K562 (cell line): Measurements from ENCODE around the gene FMN2. TPM values are rescaled to one million over a fixed set of nuclear protein-coding genes. Genes with fewer than 3 reads are reported as not detected.

ENCODE experiments used
- ATAC-seq: fragments of 200-7000 bp; cut with Tn5 transposase; 3 replicates; pipeline ENCODE4 v1.9.1; 2020; ENCODE audit warnings: moderate library complexity
- BruUV-seq: library from RNA; stranded (reverse); fragments of 400-500 nt; replicated peaks from 2 replicates; lab custom pipeline; 2021; lab: Mats Ljungman, UMichigan
- CTCF ChIA-PET: fragments of 300-600 bp; formaldehyde crosslinking; extraction: SDS; loops from one replicate; lab custom pipeline; 2021; ENCODE audit warnings: low intra/inter-chr PET ratio; lab: Yijun Ruan, JAX
- POLR2A ChIA-PET: fragments of 300-600, 350-650 bp; sonication (Branson Sonifier 250); formaldehyde crosslinking; extraction: SDS; loops from one replicate; lab custom pipeline; 2021; ENCODE audit warnings: antibody characterized with exemption, inconsistent platforms; lab: Yijun Ruan, JAX
- DNase-seq, 4 experiments: peaks; one replicate each; pipeline versions ENCODE4 v3.0.0 to v3.0.0-alpha.2; 2011 to 2018; ENCODE audit warnings: low spot score in 3 of 4, mixed read lengths in 3 of 4; ENCODE audit errors: extremely low read depth in 1 of 4
- FAIRE-seq: peaks from 2 replicates; lab custom pipeline; 2011; peaks lifted over from hg19 to GRCh38; lab: Jason Lieb, UNC
- H2AFZ ChIP-seq: 2 replicates; pipeline ENCODE4 v1.6.0; 2011; ENCODE audit warnings: low read depth, low read length, control low read depth, inconsistent platforms
- H3K27ac ChIP-seq: fragments of 200-600 bp; 3 replicates; pipeline ENCODE4 v1.8.0; 2011; ENCODE audit warnings: low read depth, mild to moderate bottlenecking, control low read depth, inconsistent platforms, low read length, moderate library complexity, mixed read lengths; ENCODE audit errors: extremely low read depth
- H3K27me3 ChIP-seq, 2 experiments: fragments of 300-600 bp in 1 of 2; 2 replicates in 1 of 2; 3 replicates in 1 of 2; pipeline versions ENCODE4 v1.6.0 to v1.8.0; 2011; ENCODE audit warnings: inconsistent platforms in 2 of 2, low read length in 2 of 2, mild to moderate bottlenecking in 1 of 2, mixed read lengths in 1 of 2, moderate library complexity in 1 of 2; ENCODE audit not compliant: control insufficient read depth in 2 of 2, insufficient read depth in 2 of 2
- H3K36me3 ChIP-seq: fragments of 300-600 bp; 3 replicates; pipeline ENCODE4 v1.8.0; 2011; ENCODE audit warnings: mild to moderate bottlenecking, low read length, inconsistent platforms; ENCODE audit not compliant: control insufficient read depth, insufficient read depth
- H3K4me1 ChIP-seq, 2 experiments: fragments of 200-600 bp in 1 of 2; replicated peaks in 1 of 2; 2 replicates in 1 of 2; 3 replicates in 1 of 2; pipeline versions ENCODE4 v1.5.1 to v1.8.0; 2011; ENCODE audit warnings: inconsistent platforms in 2 of 2, low read length in 2 of 2, mild to moderate bottlenecking in 1 of 2, mixed read lengths in 1 of 2, moderate library complexity in 1 of 2; ENCODE audit not compliant: control insufficient read depth in 2 of 2, insufficient read depth in 2 of 2
- H3K4me2 ChIP-seq: 2 replicates; pipeline ENCODE4 v1.6.1; 2011; ENCODE audit warnings: low read length, control low read depth, inconsistent platforms, mixed read lengths; ENCODE audit not compliant: insufficient read depth
- H3K4me3 ChIP-seq: fragments of 200-600 bp; sonication (generic), shearing (Covaris generic); 2 replicates; pipeline ENCODE4 v1.5.1; 2016; ENCODE audit warnings: control low read depth, inconsistent platforms
- H3K79me2 ChIP-seq: fragments of 200-600 bp; 3 replicates; pipeline ENCODE4 v1.8.0; 2011; ENCODE audit warnings: low read length, inconsistent platforms; ENCODE audit not compliant: control insufficient read depth, insufficient read depth
- H3K9ac ChIP-seq, 2 experiments: 2 replicates each; pipeline versions ENCODE4 v1.6.0 to v1.6.1; 2011; ENCODE audit warnings: low read depth in 2 of 2, low read length in 2 of 2, control low read depth in 1 of 2, inconsistent platforms in 1 of 2, mild to moderate bottlenecking in 1 of 2, mixed read lengths in 1 of 2; ENCODE audit not compliant: insufficient read depth in 1 of 2
- H3K9me1 ChIP-seq: one replicate; pipeline ENCODE4 v1.6.0; 2011; ENCODE audit warnings: inconsistent platforms, mild to moderate bottlenecking, low read length, moderate library complexity; ENCODE audit not compliant: control insufficient read depth, insufficient read depth
- H3K9me3 ChIP-seq: replicated peaks from 2 replicates; pipeline ENCODE4 v1.5.1; 2011; ENCODE audit warnings: low read depth, low read length, inconsistent platforms; ENCODE audit not compliant: control insufficient read depth, insufficient read depth
- H4K20me1 ChIP-seq: replicated peaks from 2 replicates; pipeline ENCODE4 v1.6.1; 2011; ENCODE audit warnings: low read length, inconsistent platforms, mixed read lengths; ENCODE audit not compliant: control insufficient read depth, insufficient read depth
- ESRRA ChIP-seq: fragments of 450-650 bp; IDR thresholded peaks from 2 replicates; pipeline ENCODE4 v1.6.1; 2014; ENCODE audit warnings: low read depth, mild to moderate bottlenecking, moderate library complexity, borderline replicate concordance
- GATAD2A ChIP-seq: fragments of 450-650 bp; IDR thresholded peaks from 2 replicates; pipeline ENCODE4 v1.6.1; 2017
- HEY1 ChIP-seq: fragments of 250-450 bp; sonication (Bioruptor Pico); IDR thresholded peaks from 2 replicates; pipeline ENCODE4 v1.5.0; 2020; ENCODE audit warnings: mild to moderate bottlenecking, moderate library complexity, borderline replicate concordance
- NONO ChIP-seq, 2 experiments: fragments of 200-400 bp in 1 of 2; fragments of 450-650 bp in 1 of 2; formaldehyde crosslinking in 1 of 2; IDR thresholded peaks; 2 replicates each; pipeline ENCODE4 v1.6.1; 2017; ENCODE audit warnings: low read depth in 2 of 2, mild to moderate bottlenecking in 2 of 2, moderate library complexity in 2 of 2, low read length in 1 of 2
- ZNF589 ChIP-seq: fragments of 200-800 bp; sonication (Bioruptor generic); IDR thresholded peaks from 2 replicates; pipeline ENCODE4 v1.6.1; 2016; ENCODE audit warnings: low read depth, missing genetic modification characterization, missing compliant biosample characterization
- WGBS: fragments of 100-300 bp; shearing (Covaris generic); methylation state at CpG from one replicate; pipeline ENCODE4 v1.1.6; 2016; ENCODE audit warnings: low coverage, mixed read lengths; ENCODE audit not compliant: insufficient coverage; ENCODE audit errors: missing lambda C conversion rate; 5-methylcytosine and 5-hydroxymethylcytosine counted together
- in situ Hi-C: fragments of 300-500 bp; cut with MboI; formaldehyde crosslinking; loops from 4 replicates; pipeline ENCODE4 v1.15.0; 2018; ENCODE audit warnings: inconsistent platforms, mixed read lengths
- intact Hi-C: fragments of 100-400 bp; cut with micrococcal nuclease; formaldehyde crosslinking; loops from 2 replicates; pipeline ENCODE4 v1.14.2; 2022
- polyA plus RNA-seq, 8 experiments: library from polyadenylated mRNA; depleted of rRNA in 4 of 8; stranded (reverse) in 5 of 8; unstranded in 3 of 8; fragments of >200 nt; fragmentation: Nextera tagmentation in 2 of 8; fragmentation: Illumina TruSeq in 1 of 8; extraction: Ambion mirVana in 2 of 8; extraction: Trizol in 1 of 8; gene quantifications; 2 replicates each; pipeline versions ENCODE4 v1.2.1 to v1.2.3, GENCODE V29; 2011 to 2014; ENCODE audit warnings: inconsistent platforms in 1 of 8, missing spikeins in 1 of 8
- total RNA-seq, 7 experiments: library from RNA; depleted of rRNA in 6 of 7; stranded (reverse); fragments of >200 nt in 6 of 7; fragmentation: Illumina TruSeq in 2 of 7; extraction: Trizol in 2 of 7; gene quantifications; 2 replicates each; pipeline versions ENCODE4 v1.2.1 to v1.2.3, GENCODE V29; 2011 to 2021; ENCODE audit warnings: low replicate concordance in 1 of 7
- TF ChIP-seq, protein P1 (sequence below): fragments of 200-600 bp; sonication (generic); IDR thresholded peaks from one replicate; pipeline ENCODE4 v1.6.1; 2012; ENCODE audit warnings: mild to moderate bottlenecking, low read depth, low read length, inconsistent platforms

FMN2 gene
- total and polyA plus RNA-seq, 9 of the 15 experiments (the other 6 are each of a cell fraction or from before 2014, with no cell fraction given) = 0.15 to 0.45 (median 0.16) TPM; not detected in 3

DNA sequence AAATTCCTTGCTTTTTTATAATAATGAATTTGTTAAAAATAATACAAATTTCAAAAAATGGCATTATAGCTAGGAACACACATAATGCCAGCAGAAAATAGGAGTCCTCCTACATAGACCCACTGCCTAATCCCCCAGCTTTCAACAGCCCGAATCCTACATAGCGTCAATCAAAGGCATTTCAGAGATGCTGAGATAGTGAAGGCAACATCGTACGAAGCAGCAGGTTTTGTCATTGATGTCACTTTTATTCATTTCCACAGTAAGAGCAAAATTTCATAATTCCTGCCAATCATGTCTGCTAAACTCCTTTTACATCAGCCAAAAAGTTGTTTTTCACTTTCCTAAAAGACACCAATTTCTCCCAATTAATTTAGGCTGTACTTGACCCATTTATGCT, 426.2 kb downstream of the FMN2 start:
- DNase-seq = no peak
- no peak for FAIRE-seq
- in situ Hi-C loops = no loop called here

More for the DNA sequence above, 426.2 kb downstream of the FMN2 start:
- TF ChIP-seq ESRRA (no peak), ZNF589 (CRISPR knock-in tag) (no peak), GATAD2A (no peak), NONO (IDR thresholded peaks at IDR 0.05; ENCODE audit: low read depth in 2 of 2, low read length in 1 of 2) (no peak), HEY1 (CRISPR knock-in tag) (no peak)
- TF ChIP-seq, protein P1, sequence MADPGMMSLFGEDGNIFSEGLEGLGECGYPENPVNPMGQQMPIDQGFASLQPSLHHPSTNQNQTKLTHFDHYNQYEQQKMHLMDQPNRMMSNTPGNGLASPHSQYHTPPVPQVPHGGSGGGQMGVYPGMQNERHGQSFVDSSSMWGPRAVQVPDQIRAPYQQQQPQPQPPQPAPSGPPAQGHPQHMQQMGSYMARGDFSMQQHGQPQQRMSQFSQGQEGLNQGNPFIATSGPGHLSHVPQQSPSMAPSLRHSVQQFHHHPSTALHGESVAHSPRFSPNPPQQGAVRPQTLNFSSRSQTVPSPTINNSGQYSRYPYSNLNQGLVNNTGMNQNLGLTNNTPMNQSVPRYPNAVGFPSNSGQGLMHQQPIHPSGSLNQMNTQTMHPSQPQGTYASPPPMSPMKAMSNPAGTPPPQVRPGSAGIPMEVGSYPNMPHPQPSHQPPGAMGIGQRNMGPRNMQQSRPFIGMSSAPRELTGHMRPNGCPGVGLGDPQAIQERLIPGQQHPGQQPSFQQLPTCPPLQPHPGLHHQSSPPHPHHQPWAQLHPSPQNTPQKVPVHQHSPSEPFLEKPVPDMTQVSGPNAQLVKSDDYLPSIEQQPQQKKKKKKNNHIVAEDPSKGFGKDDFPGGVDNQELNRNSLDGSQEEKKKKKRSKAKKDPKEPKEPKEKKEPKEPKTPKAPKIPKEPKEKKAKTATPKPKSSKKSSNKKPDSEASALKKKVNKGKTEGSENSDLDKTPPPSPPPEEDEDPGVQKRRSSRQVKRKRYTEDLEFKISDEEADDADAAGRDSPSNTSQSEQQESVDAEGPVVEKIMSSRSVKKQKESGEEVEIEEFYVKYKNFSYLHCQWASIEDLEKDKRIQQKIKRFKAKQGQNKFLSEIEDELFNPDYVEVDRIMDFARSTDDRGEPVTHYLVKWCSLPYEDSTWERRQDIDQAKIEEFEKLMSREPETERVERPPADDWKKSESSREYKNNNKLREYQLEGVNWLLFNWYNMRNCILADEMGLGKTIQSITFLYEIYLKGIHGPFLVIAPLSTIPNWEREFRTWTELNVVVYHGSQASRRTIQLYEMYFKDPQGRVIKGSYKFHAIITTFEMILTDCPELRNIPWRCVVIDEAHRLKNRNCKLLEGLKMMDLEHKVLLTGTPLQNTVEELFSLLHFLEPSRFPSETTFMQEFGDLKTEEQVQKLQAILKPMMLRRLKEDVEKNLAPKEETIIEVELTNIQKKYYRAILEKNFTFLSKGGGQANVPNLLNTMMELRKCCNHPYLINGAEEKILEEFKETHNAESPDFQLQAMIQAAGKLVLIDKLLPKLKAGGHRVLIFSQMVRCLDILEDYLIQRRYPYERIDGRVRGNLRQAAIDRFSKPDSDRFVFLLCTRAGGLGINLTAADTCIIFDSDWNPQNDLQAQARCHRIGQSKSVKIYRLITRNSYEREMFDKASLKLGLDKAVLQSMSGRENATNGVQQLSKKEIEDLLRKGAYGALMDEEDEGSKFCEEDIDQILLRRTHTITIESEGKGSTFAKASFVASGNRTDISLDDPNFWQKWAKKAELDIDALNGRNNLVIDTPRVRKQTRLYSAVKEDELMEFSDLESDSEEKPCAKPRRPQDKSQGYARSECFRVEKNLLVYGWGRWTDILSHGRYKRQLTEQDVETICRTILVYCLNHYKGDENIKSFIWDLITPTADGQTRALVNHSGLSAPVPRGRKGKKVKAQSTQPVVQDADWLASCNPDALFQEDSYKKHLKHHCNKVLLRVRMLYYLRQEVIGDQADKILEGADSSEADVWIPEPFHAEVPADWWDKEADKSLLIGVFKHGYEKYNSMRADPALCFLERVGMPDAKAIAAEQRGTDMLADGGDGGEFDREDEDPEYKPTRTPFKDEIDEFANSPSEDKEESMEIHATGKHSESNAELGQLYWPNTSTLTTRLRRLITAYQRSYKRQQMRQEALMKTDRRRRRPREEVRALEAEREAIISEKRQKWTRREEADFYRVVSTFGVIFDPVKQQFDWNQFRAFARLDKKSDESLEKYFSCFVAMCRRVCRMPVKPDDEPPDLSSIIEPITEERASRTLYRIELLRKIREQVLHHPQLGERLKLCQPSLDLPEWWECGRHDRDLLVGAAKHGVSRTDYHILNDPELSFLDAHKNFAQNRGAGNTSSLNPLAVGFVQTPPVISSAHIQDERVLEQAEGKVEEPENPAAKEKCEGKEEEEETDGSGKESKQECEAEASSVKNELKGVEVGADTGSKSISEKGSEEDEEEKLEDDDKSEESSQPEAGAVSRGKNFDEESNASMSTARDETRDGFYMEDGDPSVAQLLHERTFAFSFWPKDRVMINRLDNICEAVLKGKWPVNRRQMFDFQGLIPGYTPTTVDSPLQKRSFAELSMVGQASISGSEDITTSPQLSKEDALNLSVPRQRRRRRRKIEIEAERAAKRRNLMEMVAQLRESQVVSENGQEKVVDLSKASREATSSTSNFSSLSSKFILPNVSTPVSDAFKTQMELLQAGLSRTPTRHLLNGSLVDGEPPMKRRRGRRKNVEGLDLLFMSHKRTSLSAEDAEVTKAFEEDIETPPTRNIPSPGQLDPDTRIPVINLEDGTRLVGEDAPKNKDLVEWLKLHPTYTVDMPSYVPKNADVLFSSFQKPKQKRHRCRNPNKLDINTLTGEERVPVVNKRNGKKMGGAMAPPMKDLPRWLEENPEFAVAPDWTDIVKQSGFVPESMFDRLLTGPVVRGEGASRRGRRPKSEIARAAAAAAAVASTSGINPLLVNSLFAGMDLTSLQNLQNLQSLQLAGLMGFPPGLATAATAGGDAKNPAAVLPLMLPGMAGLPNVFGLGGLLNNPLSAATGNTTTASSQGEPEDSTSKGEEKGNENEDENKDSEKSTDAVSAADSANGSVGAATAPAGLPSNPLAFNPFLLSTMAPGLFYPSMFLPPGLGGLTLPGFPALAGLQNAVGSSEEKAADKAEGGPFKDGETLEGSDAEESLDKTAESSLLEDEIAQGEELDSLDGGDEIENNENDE = no peak
- no peaks in the 10 kb centered on the region for H3K9me3 ChIP-seq
- H3K36me3 ChIP-seq = no peaks in the 10 kb centered on the region
- no TSS peak for BruUV-seq
- no peaks in the 10 kb centered on the region for H4K20me1 ChIP-seq
- 7% methylated on average over 4 of the region's 4 CpGs for WGBS
- ATAC-seq = no peak
- no peaks in the 10 kb centered on the region for H3K27me3 ChIP-seq
- no peak overlapping the region for H3K27ac ChIP-seq
- H2AFZ ChIP-seq = no peak overlapping the region
- no peak overlapping the region for H3K4me3 ChIP-seq
- ChIA-PET POLR2A (no interaction called here), CTCF (no interaction called here)
- no peaks in the 10 kb centered on the region for H3K9me1 ChIP-seq
- H3K4me1 ChIP-seq = no peaks in the 10 kb centered on the region
- H3K79me2 ChIP-seq = no peaks in the 10 kb centered on the region
- no peak overlapping the region for H3K9ac ChIP-seq
- H3K4me2 ChIP-seq = no peak overlapping the region
- intact Hi-C loops = no loop called here
